ENCODE data around the gene PLA2R1.
"Not testable (repeated sequence)": the region's sequence is repeated elsewhere in the genome, so short reads cannot be mapped to it uniquely, and the experiment has no call there.

PLA2R1 gene

GRCh38 chr2:160063879-160064612 is 1.6 kb upstream of the PLA2R1 start:
- no peak for DNase-seq (ENCODE audit: low read depth)

DNA sequence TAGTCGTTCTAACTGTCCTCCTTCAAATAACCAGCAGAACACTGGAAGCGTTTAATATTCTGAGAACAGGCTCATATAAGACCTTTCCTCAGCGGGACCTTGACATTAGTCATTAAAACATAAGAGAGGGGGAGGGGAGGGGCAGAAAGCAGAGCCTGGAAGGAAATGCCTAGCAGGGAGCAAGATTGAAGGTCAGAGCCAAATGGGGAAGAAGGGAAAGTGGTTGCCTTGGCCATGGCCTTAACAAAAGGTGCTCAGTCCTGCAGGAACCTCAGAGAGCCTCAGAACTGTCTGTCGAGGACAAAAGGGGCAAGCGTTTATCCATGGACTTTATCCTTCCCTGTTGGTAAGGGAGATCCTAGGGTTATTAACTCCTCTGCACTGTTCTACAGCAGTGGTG is 856 bp upstream of the PLA2R1 start:
- no peak for DNase-seq (ENCODE audit: low read depth)

DNA sequence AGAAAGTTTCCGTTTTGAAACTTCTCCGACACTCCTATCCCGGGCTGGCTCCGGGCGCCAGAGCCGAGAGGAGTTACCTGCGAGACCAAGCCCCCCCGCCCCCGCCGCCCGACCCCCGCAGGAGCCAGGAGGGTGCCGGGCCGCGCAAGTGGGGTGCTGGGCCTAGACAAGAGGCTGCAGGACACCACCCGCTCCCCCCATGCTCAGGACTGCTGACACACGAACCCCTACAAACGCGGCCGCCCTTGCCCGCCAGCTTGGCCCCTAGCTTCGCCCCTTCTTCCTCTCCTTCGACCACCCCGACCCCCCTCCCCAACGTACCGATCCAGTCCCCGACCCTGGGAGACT is 497 bp downstream of the PLA2R1 start:
- DNase-seq (ENCODE audit: low read depth) = no peak

GRCh38 chr2:160061533-160061932 is 882 bp downstream of the PLA2R1 start:
- DNase-seq (ENCODE audit: low read depth) = no peak

DNA sequence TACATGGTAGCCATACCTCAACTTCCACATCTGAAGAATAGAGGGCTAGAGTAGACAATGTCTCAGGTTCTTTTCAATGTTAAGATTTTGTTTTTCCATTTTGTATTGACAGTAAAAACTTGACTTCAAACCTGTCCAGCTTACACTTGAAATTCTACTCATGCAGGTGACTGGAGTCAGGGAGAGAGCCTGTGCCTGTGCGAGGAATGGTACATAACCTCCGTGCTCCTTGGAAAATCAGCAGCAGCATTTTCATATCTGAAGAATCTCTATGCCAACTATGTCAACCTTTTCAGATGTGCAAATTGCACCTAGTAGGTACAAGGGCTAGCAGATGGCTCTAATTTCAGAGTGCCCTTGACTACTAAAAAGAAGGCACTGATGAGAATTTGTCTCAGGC is 2.1 kb downstream of the PLA2R1 start:
- no peak for DNase-seq (ENCODE audit: low read depth)

DNA sequence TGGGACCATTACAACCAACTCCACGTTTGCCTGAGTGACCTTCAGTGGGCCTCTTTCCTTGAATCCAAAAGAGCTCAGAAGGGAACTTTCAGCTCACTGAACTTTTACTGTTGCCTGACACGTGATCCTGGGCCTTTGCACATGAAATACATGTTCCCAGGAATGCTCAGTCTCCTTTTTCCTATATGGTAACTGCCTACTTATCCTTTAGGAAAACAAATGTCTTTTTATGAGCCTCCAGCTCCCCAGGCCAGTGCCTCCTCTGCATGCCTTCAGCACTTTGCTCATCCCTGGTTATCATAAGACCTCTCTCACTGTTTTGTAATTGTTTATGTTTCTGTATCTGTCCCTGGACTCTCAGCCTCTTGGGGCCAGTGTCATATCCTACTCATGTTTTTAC is 5.1 kb downstream of the PLA2R1 start:
- no peak for DNase-seq (ENCODE audit: low read depth)

DNA sequence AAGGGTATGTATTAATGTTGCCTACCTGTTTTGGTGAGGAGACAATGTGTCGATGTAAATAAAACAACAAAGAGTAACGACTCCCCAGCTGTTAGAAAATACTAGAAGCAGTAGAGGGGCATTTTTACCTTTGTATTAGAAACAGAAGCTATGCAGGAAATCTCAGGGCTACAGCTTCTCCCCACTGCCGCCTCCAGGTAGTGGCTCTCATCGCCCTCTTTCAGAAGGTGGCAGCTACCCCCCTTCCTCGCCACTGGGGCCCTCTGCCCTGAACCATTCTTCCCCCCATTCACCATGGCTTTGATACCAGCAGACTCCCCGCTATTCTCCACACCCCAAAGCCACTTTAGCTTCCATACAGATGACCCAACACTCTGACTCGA is 6.7 kb downstream of the PLA2R1 start:
- DNase-seq (ENCODE audit: low read depth) = no peak

DNA sequence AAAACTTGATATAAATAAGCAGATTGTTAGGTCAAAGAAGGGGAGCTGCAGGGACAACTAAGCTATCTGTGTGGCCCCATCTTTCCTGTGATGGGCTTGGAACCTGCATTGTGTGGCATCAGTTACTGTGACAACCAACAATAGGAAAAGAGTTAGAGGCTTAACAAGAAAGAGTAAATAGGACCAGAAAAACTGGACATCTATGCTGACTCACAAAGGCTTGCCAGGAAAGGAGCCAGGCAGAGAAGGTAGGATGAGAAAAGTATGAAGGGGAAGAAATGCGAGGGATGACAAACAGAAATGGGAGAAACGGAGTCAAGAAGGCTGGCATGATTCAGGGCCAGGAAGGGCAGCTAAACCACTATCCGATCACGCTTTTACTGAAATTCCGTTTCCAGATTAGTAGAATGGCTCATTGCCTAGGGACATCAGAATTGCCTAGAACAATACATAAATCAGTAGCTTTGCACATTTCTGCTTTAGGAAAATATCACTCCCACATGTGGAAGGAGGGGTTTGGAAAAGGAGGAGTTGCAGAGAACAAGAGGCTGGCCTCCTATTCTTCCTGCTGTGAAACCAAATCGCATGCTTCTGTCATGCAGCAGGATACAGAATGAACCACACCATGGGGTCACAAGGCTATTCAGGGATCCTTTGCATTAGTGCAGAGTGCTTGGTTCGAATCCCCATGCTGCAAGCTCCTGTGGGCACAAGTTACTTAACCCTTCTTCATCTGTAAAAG is 7.3 kb downstream of the PLA2R1 start:
- DNase-seq (ENCODE audit: low read depth) = no peak

DNA sequence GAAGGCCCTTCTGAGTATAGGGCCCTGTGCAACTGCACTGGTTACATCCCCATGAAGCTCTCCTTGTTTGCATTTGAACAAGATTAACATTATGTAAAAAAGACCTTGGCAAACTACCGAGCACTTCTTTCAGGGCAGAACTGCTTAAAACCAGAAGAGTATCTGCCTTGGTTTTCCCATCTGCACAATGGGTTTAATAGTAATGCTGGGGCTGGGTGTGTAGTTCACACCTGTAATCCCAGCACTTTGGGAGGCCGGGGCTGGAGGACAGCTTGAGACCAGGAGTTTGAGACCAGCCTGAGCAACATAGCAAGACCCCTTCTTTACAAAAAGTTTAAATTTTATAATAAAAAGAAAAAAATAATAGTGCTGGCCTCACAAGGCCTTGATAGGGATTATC is 8.5 kb downstream of the PLA2R1 start:
- no peak for DNase-seq (ENCODE audit: low read depth)

GRCh38 chr2:160052531-160052930 is 9.9 kb downstream of the PLA2R1 start:
- DNase-seq (ENCODE audit: low read depth) = no peak

GRCh38 chr2:160051371-160051800 is 11.0 kb downstream of the PLA2R1 start:
- no peak for DNase-seq (ENCODE audit: low read depth)

- DNase-seq (ENCODE audit: low read depth) = no peak
These were observed 12.3 kb downstream of the PLA2R1 start for GRCh38 chr2:160050147-160050546.

GRCh38 chr2:160045703-160046210 is 16.7 kb downstream of the PLA2R1 start:
- no peak for DNase-seq (ENCODE audit: low read depth)

GRCh38 chr2:160044728-160045127 is 17.7 kb downstream of the PLA2R1 start:
- no peak for DNase-seq (ENCODE audit: low read depth)

GRCh38 chr2:160043265-160043664 is 19.1 kb downstream of the PLA2R1 start:
- DNase-seq (ENCODE audit: low read depth) = no peak

- no peak for DNase-seq (ENCODE audit: low read depth)
These were observed 20.4 kb downstream of the PLA2R1 start for GRCh38 chr2:160042054-160042453.

DNA sequence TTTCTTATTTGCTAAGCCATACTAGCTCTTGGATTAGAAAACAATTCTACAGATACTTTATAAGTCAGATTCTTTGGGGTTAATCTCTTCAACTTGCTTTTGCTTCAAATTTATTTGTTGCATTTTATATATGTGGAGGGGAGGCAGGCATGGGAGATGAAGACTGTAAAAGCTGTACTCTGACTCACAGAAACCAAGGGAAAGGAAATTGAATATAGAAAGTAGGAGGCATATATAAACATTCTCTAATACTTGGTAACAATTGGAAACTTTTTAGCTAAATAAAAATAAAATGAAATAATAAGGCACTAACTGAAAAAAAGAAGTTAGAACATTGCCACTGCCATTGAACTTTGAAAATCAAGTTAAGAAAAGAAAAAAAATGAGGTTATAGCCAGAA is 21.3 kb downstream of the PLA2R1 start:
- no peak for DNase-seq (ENCODE audit: low read depth)

- DNase-seq (ENCODE audit: low read depth) = no peak
These were observed 23.1 kb downstream of the PLA2R1 start for GRCh38 chr2:160039166-160039903.

DNA sequence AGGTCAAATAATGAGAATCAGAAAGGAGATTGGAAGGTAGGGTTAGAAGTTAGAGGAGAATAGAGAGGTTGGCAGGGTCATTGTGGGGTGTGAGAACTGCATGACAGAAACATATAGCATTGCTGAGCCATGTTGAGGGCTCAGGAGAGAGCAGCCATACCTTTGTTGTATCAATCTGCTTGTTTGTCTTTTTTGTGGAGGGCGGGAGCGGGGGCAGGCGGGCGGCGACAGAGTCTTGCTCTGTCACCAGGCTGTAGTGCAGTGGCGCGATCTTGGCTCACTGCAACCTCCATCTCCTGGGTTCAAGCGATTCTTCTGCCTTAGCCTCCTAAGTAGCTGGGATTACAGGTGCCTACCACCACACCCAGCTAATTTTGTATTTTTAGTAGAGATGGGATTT is 23.8 kb downstream of the PLA2R1 start:
- DNase-seq (ENCODE audit: low read depth) = not testable (repeated sequence)

DNA sequence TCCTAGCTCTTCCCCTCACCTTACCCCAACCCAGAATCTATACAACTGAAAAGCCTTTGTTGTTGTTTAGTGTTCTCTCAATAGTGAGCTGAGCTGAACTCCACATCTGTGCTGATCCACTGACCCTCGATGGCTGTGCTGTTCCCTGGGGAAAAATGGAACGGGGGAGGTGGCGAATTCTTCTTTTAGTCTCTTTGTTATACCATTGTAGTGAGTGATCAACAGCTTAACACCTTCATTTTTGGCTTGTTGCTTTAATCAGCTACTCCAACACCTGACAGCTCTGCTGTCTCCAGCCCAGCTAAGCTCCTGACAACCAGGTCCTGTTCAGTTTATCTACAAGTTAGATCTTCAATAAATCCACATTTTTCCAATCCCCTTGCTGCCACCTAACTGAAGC is 25.7 kb downstream of the PLA2R1 start:
- DNase-seq (ENCODE audit: low read depth) = no peak

- DNase-seq (ENCODE audit: low read depth) = no peak
These were observed 27.3 kb downstream of the PLA2R1 start for GRCh38 chr2:160035125-160035524.

DNA sequence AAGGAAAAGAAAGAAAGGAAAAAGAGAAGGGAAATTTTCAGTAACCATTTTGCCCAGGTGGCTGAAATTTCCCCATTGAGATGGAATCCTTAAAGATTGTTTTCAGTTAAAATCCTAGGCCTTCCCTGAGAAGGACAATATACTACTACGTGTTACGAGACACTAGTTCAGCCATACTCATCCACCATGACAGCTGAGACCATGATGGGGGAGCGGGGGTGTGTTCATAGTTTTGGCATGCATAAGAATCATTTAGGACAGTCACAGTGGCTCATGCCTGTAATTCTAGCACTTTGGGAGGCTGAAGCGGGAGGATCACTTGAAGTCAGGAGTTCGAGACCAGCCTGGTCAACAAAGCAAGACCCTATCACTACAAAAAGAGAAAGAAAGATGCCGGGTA is 28.0 kb downstream of the PLA2R1 start:
- no peak for DNase-seq (ENCODE audit: low read depth)
